HG03432 (cell line): ENCODE data around the gene WNT3.
"Not testable (repeated sequence)": the region's sequence is repeated elsewhere in the genome, so short reads cannot be mapped to it uniquely, and the experiment has no call there.

Experiments used
- ATAC-seq: cut with Tn5 transposase; IDR thresholded peaks from one replicate; pipeline ENCODE4 v1.9.1; 2021; ENCODE audit warnings: mild to moderate bottlenecking, moderate library complexity; ENCODE audit not compliant: unreplicated experiment

WNT3 gene

GRCh38 chr17:46814446-46814845 lies 4.0 kb downstream of the WNT3 start:
- ATAC-seq: no peak

DNA sequence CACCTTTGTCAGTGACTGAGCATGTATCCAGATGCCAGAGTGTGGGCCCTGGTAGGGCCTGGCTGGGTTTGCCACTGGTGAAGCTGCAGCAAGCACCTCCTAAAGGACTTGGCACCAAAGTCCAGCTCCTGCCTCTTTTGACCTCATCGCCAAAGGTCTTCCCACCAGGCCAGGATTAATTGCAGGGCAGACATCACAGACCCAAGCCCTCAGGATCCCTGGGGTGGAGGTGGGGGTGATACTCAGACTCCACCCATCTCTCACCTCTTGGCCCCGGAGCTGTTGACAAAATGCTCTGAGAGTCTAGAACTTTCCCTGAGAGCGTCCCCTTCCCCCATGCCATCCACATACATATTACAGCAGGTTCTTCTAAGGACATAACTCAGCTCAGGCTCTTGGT lies 4.6 kb downstream of the WNT3 start:
- ATAC-seq: no peak

GRCh38 chr17:46812624-46813318 lies 5.7 kb downstream of the WNT3 start:
- ATAC-seq: no peak

- ATAC-seq: no peak
Measured at GRCh38 chr17:46811978-46812583, 6.4 kb downstream of the WNT3 start.

GRCh38 chr17:46810837-46811236 lies 7.7 kb downstream of the WNT3 start:
- no peak for ATAC-seq

DNA sequence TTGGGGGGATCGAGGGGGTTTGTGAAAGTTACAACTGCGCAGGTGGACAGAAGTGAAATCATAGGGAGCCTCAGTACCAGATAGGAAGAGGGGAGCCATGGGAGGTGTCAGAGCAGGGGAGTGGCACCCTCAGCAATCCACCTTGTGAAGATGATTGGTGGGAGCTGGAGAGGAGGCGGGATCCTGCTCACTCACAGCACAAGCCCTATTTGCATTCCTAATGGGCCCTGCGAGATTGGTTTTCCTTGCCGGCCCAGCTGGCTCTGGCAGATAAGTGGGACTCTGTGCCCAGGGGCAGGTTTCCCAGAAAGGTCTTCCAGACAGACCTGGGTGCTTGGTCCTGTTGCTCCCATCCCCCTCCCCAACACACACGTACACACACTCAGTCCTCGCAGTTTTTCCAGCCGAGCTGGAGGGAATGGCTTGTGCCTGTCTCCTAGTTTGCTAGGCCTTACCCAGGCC lies 9.4 kb downstream of the WNT3 start:
- no peak for ATAC-seq

- no peak for ATAC-seq
Measured at GRCh38 chr17:46805771-46806170, 12.7 kb downstream of the WNT3 start.

- ATAC-seq: no peak
Measured at GRCh38 chr17:46803544-46803943, 14.9 kb downstream of the WNT3 start.

DNA sequence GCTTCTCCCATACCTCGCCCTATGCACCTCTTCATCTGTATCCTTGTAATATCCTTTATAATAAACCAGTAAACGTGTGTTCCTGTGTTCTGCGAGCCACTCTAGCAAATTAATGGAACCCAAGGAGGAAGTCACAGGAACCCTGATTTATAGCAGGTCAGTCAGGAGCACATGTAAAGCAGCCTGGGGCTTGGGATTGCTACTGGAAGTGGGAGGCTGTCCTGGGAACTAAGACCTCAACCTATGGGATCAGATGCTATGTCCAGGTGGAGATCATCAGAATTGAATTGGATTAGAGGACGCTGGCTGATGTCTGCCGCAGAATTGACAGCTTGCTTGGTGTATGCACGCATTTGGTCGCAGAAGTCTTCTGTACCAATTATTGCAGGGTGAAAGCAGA lies 15.7 kb downstream of the WNT3 start:
- no peak for ATAC-seq

DNA sequence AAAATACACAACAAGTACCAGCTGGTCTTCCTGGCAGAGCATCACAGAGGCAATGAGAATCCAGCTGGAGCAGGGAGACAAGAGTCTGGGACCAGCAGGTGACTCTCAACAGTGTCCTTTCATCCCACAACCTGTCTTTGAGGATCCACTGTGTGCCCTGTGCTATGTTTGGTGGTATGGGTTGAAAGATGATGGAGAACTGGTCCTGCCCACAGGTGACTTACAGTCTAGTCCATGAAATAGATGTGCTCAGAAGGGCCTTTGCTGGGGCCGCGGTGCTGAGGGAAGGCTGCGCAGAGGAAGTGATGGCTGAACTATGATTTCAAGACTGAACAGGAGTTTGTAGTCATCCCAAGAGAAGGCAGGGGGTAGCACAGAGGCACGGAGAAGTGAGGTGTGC lies 17.9 kb downstream of the WNT3 start:
- ATAC-seq: no peak

GRCh38 chr17:46796956-46797530 lies 21.4 kb downstream of the WNT3 start:
- ATAC-seq: no peak

DNA sequence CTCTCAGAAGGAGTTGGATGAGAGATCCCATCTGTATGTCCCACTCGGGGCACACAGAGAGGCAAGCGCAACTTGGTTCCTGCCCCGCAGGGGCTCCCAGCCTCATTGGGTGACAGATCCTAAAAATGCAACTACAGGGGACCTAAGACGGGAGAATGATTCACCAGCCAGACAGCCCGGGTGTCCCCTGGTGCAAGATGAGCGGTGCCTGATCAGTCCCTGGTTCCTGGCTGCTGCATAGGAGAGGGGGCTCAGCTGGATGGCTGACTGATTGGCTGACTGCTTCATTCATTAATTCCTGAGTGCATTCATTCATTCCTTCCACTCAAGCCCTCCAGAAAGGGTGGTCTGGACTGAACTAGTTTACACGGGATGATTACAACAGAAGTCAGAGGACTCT lies 22.0 kb downstream of the WNT3 start:
- ATAC-seq: no peak

DNA sequence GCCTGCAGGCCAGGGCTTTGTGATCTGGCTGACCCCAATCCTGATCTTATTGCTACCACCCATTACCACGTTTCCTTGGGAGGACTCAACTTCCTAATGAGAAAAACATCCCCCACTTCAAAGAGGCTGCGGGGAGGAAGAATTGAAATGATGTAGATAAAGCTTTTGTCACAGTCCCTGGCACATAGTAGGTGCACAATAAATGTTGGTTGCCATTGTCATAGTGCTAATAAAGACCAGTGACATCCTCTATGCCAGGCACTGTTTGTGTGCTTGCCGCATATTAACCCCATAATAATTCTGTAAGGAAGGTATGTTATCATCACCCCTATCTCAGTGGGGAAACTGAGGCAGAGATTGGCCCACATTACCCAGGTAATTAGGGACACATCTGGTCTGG lies 22.4 kb downstream of the WNT3 start:
- no peak for ATAC-seq

DNA sequence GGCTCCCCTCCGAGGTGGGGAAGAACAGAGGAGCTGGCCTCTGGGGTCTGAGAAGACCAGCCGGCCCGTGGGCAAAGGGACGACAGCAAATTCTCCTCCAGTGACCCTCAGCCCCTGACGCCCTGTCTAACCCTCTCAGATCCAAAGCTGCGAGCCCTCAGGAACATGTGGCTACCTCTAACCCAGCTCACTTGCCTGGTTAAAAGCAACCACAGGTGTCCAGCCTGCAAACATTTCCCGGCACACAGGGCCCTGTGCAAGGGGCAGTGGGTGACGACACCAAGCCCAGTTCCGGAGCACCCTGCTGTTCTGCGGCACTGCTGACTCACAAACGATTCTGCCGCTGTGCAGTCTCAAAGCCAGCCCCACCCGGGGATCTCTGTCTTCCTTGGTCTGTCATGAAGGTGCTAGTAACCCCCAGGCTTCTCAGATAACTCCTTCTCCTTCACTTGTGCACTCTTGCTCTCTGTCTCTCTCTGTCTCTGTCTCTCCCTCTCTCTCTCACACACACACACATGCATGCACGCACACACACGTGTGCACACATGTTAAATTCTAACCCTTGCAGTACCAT lies 23.0 kb downstream of the WNT3 start:
- ATAC-seq: no peak

- no peak for ATAC-seq
Measured at GRCh38 chr17:46794318-46794717, 24.2 kb downstream of the WNT3 start.

GRCh38 chr17:46793541-46793940 lies 25.0 kb downstream of the WNT3 start:
- no peak for ATAC-seq

- not testable (repeated sequence) for ATAC-seq
Measured at GRCh38 chr17:46793023-46793422, 25.5 kb downstream of the WNT3 start.

DNA sequence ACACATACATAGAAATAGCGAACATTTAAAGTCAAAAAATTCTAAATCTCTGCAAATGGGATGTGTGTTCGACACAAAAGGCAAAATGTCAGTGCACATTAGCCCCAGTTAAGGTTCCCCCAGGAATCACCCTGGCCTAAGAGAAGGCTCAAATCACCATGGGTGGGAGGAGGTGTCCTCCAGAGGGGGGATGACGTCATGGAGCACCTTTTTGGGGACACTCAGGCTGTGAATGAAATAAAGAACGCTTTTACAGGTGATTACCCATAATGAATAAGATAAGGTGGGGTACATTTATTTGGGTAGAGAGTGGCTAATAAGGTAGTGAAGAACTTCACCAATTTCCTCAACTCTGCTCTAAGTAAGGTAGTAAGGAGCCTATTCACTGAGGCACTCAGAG lies 26.4 kb downstream of the WNT3 start:
- no peak for ATAC-seq

GRCh38 chr17:46791531-46791930 lies 27.0 kb downstream of the WNT3 start:
- ATAC-seq: no peak

DNA sequence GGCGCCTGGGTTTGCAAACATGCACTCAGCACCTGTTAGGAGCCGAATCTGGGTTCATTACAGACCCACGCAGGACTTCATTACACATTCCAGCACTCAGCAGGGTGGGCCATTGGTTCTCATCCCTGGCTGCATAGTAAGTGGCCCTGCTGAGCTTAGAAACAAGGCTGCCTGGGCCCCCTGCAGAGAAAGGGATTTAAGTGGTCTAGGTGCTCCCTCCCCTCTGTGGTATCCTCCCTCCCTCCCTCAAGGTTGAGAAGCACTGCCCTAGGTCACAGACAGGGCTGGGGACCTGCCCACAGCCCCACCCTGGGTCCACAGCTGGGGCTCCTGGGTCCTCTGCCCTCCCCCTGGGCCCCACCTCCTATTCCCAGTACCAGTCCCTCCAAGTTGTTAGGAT lies 28.3 kb downstream of the WNT3 start:
- no peak for ATAC-seq

DNA sequence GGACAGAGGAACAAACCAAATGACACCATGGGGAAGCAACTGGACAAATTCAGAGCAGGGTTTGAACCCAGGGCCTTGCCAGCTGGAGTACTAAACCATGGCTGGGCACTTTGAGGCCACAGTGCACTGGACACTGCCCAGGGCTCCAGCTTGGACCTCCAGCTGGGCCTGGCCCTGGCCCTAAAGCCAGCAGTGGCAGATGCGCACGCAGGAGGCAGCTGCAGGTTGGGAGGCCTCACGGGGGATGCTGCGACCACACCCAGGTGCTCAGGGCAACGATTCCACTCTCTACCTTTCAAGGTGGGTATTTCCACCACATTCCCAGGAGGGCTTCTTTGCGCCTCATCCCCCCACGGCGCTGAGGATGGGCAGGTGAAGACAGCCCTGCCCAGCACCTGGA lies 28.9 kb downstream of the WNT3 start:
- ATAC-seq: no peak

DNA sequence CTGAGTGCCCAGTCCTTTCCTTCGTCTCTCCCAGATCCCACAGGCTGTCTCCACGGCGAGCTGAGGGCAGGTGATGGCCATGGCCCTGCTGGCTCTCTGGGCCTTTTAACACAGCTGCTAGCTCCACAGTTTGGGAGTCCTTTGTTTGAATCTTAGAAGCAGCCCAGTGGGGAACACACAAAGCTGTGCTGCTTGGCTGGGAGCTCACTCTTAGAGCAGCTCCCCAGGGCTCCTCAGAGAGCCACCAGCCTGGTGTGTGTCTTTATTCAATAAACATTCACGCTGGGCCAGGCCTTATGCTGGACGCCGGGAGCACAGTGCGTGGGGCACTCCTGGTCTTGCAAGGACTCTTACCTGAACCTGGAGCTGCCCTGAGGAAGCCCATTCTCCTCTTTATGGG lies 29.7 kb downstream of the WNT3 start:
- no peak for ATAC-seq
